Mesendoderm (in vitro differentiated cells): ENCODE results near the gene CGNL1.
A peak's percentile ranks its signal among the peaks of the same experiment; 100 is the strongest.

Source experiments
- DNase-seq: peaks from one replicate; pipeline ENCODE4 v3.0.0; 2013
- H2AK5ac ChIP-seq: 2 replicates; pipeline ENCODE4 v1.6.1; 2013; ENCODE audit warnings: low read length, inconsistent platforms
- H2BK120ac ChIP-seq: 2 replicates; pipeline ENCODE4 v1.6.1; 2013; ENCODE audit warnings: low read depth, mild to moderate bottlenecking, low read length, moderate library complexity, mixed read lengths
- H2BK15ac ChIP-seq: replicated peaks from 2 replicates; pipeline ENCODE4 v1.6.1; 2013; ENCODE audit warnings: low read depth, mild to moderate bottlenecking, moderate library complexity
- H2BK5ac ChIP-seq: 2 replicates; pipeline ENCODE4 v1.6.1; 2013; ENCODE audit warnings: low read length, inconsistent platforms
- H3K18ac ChIP-seq: 2 replicates; pipeline ENCODE4 v1.6.1; 2013; ENCODE audit warnings: mild to moderate bottlenecking, low read length, mixed read lengths
- H3K23ac ChIP-seq: one replicate; pipeline ENCODE4 v1.6.1; 2013; ENCODE audit warnings: low read length
- H3K27ac ChIP-seq: 2 replicates; pipeline ENCODE4 v1.5.1; 2013; ENCODE audit warnings: low read depth, mild to moderate bottlenecking, inconsistent platforms, low read length, moderate library complexity
- H3K27me3 ChIP-seq: 2 replicates; pipeline ENCODE4 v1.6.1; 2013; ENCODE audit warnings: low read length, control low read depth, mild to moderate bottlenecking, inconsistent platforms; ENCODE audit not compliant: insufficient read depth, poor library complexity
- H3K36me3 ChIP-seq: 2 replicates; pipeline ENCODE4 v1.6.1; 2013; ENCODE audit warnings: low read length, inconsistent platforms; ENCODE audit not compliant: control insufficient read depth, insufficient read depth
- H3K4ac ChIP-seq: one replicate; pipeline ENCODE4 v1.6.1; 2013; ENCODE audit warnings: low read depth, mild to moderate bottlenecking, low read length, moderate library complexity
- H3K4me1 ChIP-seq: 2 replicates; pipeline ENCODE4 v1.6.1; 2013; ENCODE audit warnings: low read depth, low read length, inconsistent platforms; ENCODE audit not compliant: control insufficient read depth
- H3K4me2 ChIP-seq: 2 replicates; pipeline ENCODE4 v1.6.1; 2013; ENCODE audit warnings: low read length
- H3K4me3 ChIP-seq: 2 replicates; pipeline ENCODE4 v1.5.1; 2013; ENCODE audit warnings: mild to moderate bottlenecking, low read length
- H3K56ac ChIP-seq: one replicate; pipeline ENCODE4 v1.6.1; 2013; ENCODE audit warnings: low read length
- H3K79me1 ChIP-seq: 2 replicates; pipeline ENCODE4 v1.6.1; 2013; ENCODE audit warnings: low read length, inconsistent platforms
- H3K79me2 ChIP-seq: 2 replicates; pipeline ENCODE4 v1.6.1; 2013; ENCODE audit warnings: mild to moderate bottlenecking, low read length; ENCODE audit not compliant: control insufficient read depth, insufficient read depth
- H3K9ac ChIP-seq: 2 replicates; pipeline ENCODE4 v1.6.1; 2013; ENCODE audit warnings: low read length, inconsistent platforms
- H4K5ac ChIP-seq: one replicate; pipeline ENCODE4 v1.6.1; 2013; ENCODE audit warnings: low read length
- H4K8ac ChIP-seq: one replicate; pipeline ENCODE4 v1.6.1; 2013; ENCODE audit warnings: low read depth, mild to moderate bottlenecking, control low read depth, low read length, moderate library complexity
- WGBS: extraction: QIAGEN DNeasy Blood & Tissue Kit; methylation state at CpG from one replicate; pipeline ENCODE4 v1.1.7; 2013; ENCODE audit warnings: low lambda C conversion rate, missing lambda C conversion rate; ENCODE audit not compliant: insufficient coverage; ENCODE audit errors: extremely low coverage; 5-methylcytosine and 5-hydroxymethylcytosine counted together

CGNL1 gene

DNA sequence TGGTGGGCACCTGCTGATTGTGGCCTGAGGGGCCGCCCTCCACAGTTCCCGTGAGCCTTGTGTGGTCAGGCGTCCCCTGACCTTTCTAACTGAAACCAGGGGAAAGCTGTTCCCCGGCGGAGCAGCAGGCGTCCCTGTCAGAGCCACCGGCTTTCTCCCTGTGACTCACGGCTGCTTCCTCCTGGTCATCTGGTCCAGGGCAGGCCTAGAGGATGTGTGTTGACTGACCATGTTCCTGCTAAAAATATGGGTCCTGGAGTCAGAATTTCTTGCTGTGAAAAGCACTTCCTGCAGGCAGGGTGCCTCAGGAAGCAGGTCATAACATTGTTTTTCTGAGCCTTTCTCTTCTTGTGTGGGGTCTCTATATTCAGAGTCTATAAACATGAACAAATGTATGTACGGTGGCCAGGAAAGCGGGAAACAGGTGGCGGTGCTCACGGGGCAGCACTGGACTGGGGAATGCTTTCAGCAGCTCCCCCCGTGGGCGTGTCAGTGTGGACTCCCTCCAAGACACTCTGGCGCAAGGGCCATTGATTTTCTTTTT lies 38.4 kb upstream of the CGNL1 start:
- Histone ChIP-seq H3K23ac (peak overlapping the region; percentile 57), H3K9ac (no peak overlapping the region), H4K8ac (no peak overlapping the region), H3K79me2 (no peaks in the 10 kb centered on the region), H2BK5ac (no peak overlapping the region), H3K56ac (no peak overlapping the region), H3K4me2 (no peak overlapping the region), H3K27me3 (no peaks in the 10 kb centered on the region), H3K4me3 (no peak overlapping the region), H3K79me1 (no peaks in the 10 kb centered on the region), H3K4ac (no peak overlapping the region), H2AK5ac (no peak overlapping the region), H3K4me1 (no peaks in the 10 kb centered on the region), H4K5ac (no peak overlapping the region), H2BK120ac (no peak overlapping the region), H3K36me3 (no peaks in the 10 kb centered on the region), H3K18ac (no peak overlapping the region), H3K27ac (no peak overlapping the region), H2BK15ac (no peak overlapping the region)
- no peak for DNase-seq
- WGBS = no CpG with 5 or more reads among the region's 15 CpGs

DNA sequence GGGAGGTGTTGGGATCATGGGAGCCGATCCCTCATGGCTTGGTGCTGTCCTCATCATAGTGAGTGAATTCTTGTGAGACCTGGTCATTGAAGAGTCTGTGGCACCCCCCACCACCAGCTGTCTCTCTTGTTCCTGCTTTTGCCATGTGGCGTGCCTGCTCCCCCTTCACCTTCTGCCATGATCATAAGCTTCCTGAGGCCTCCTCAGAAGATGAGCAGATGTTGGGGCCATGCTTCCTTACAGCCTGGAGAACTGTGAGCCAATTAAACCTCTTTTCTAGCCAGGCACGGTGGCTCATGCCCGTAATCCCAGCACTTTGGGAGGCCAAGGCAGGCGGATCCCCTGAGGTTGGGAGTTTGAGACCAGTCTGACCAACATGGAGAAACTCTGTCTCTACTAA lies 37.0 kb upstream of the CGNL1 start:
- Histone ChIP-seq H3K4me2 (no peak overlapping the region), H3K9ac (no peak overlapping the region), H2BK5ac (no peak overlapping the region), H4K8ac (no peak overlapping the region), H3K4ac (no peak overlapping the region), H3K27me3 (no peaks in the 10 kb centered on the region), H3K79me1 (no peaks in the 10 kb centered on the region), H3K27ac (no peak overlapping the region), H3K36me3 (no peaks in the 10 kb centered on the region), H3K4me3 (no peak overlapping the region), H3K23ac (no peak overlapping the region), H3K18ac (no peak overlapping the region), H2BK120ac (no peak overlapping the region), H3K79me2 (no peaks in the 10 kb centered on the region), H2BK15ac (no peak overlapping the region), H3K4me1 (no peaks in the 10 kb centered on the region), H4K5ac (no peak overlapping the region), H3K56ac (no peak overlapping the region), H2AK5ac (no peak overlapping the region)
- WGBS = no CpG with 5 or more reads among the region's 5 CpGs
- no peak for DNase-seq

DNA sequence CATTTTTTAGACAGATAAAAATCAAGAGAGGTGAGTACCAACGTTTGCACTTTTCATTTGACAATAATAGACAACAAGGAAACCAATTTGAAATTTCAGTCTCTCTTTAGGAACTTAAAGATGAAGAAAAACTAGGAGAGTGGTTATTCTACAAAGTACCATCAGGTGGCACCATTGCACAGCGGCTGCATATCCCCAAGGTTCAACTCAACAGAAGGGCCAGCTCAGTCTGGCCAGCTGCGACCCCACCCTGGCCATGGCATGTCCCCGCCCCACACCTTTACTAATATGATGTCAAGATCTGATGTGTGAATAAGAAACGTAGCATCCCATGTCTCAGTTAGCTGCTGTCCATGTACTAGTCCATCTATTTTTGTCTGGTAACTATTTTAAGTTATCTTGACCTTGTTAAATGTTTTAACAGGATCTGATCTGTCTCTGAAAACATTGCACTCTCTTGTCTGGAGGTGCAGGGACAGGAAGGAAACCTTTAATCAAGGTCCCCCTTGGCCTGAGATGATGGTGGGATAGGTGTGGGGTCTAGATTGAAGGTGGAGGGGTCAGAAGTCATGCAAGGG lies 35.5 kb upstream of the CGNL1 start:
- Histone ChIP-seq H2BK15ac (no peak overlapping the region), H3K4me1 (no peaks in the 10 kb centered on the region), H3K27me3 (no peaks in the 10 kb centered on the region), H2BK120ac (no peak overlapping the region), H3K4me2 (no peak overlapping the region), H3K4me3 (no peak overlapping the region), H3K18ac (no peak overlapping the region), H2AK5ac (no peak overlapping the region), H3K79me2 (no peaks in the 10 kb centered on the region), H3K36me3 (no peaks in the 10 kb centered on the region), H3K79me1 (no peaks in the 10 kb centered on the region), H3K9ac (no peak overlapping the region), H4K8ac (no peak overlapping the region), H3K56ac (no peak overlapping the region), H4K5ac (no peak overlapping the region), H3K4ac (no peak overlapping the region), H2BK5ac (no peak overlapping the region), H3K27ac (no peak overlapping the region), H3K23ac (no peak overlapping the region)
- peak; percentile 71 for DNase-seq
- WGBS = no CpG with 5 or more reads among the region's 5 CpGs

DNA sequence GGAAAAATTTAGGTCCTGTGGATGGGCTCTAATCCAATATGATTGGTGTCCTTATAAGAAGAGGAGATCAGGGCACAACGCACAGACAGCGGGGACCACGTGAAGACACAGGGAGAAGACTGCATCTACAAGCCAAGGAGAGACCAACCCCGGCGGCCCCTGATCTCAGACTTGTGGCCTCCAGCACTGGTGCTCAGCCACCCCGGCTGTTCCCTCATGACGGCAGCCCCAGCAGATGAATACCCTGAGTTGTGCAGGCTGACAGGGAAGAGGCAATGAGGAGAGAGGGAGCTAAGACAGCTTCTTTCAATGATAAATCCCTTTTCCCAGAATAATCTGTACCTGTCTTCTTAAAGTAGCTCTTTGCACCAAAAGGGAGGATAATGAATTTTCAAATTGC lies 33.3 kb upstream of the CGNL1 start:
- no peak overlapping the region for H3K27ac ChIP-seq
- H3K79me1 ChIP-seq = no peaks in the 10 kb centered on the region
- peak overlapping the region; percentile 43 for H3K56ac ChIP-seq
- H3K18ac ChIP-seq = peak overlapping the region; percentile 21
- H3K4me3 ChIP-seq = no peak overlapping the region
- no peak overlapping the region for H2AK5ac ChIP-seq
- H3K27me3 ChIP-seq = no peaks in the 10 kb centered on the region
- H3K4me1 ChIP-seq = no peaks in the 10 kb centered on the region
- H2BK120ac ChIP-seq = no peak overlapping the region
- no peak overlapping the region for H3K4me2 ChIP-seq
- no CpG with 5 or more reads among the region's 7 CpGs for WGBS
- no peaks in the 10 kb centered on the region for H3K79me2 ChIP-seq
- no peak overlapping the region for H3K23ac ChIP-seq
- no peak overlapping the region for H3K9ac ChIP-seq
- H3K4ac ChIP-seq = no peak overlapping the region
- DNase-seq = no peak
- peak overlapping the region; percentile 14 for H2BK15ac ChIP-seq
- no peaks in the 10 kb centered on the region for H3K36me3 ChIP-seq
- no peak overlapping the region for H4K8ac ChIP-seq
- no peak overlapping the region for H4K5ac ChIP-seq
- H2BK5ac ChIP-seq = no peak overlapping the region

DNA sequence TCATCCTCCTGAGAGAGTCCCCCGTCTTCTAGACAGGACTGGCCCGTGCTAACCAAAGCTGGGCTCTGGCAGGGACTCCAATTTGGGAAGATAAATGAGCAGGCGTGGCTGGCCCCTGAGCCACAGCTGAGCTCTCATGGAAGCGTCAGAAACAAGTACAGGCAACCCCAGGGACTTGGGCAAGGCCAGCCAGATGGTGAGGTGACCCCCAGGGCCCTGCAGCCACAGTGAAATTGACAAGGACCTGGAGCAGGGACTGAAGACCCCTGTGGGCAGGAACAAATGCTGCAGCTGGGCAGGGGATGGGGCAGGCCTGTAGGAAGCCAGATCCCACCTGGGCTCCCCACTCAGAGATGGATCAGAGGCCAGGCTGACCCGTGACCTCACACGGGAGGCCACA lies 32.8 kb upstream of the CGNL1 start:
- H3K27me3 ChIP-seq = no peaks in the 10 kb centered on the region
- H3K23ac ChIP-seq = no peak overlapping the region
- no peak overlapping the region for H2BK15ac ChIP-seq
- H2AK5ac ChIP-seq = no peak overlapping the region
- DNase-seq = no peak
- no peak overlapping the region for H2BK5ac ChIP-seq
- no peaks in the 10 kb centered on the region for H3K79me2 ChIP-seq
- no peaks in the 10 kb centered on the region for H3K4me1 ChIP-seq
- no peak overlapping the region for H3K4me2 ChIP-seq
- peak overlapping the region; percentile 62 for H3K56ac ChIP-seq
- H3K4ac ChIP-seq = no peak overlapping the region
- H3K27ac ChIP-seq = no peak overlapping the region
- H2BK120ac ChIP-seq = no peak overlapping the region
- WGBS = no CpG with 5 or more reads among the region's 6 CpGs
- H3K4me3 ChIP-seq = no peak overlapping the region
- no peak overlapping the region for H4K5ac ChIP-seq
- H3K18ac ChIP-seq = peak overlapping the region; percentile 21
- H4K8ac ChIP-seq = no peak overlapping the region
- no peaks in the 10 kb centered on the region for H3K79me1 ChIP-seq
- no peaks in the 10 kb centered on the region for H3K36me3 ChIP-seq
- no peak overlapping the region for H3K9ac ChIP-seq

DNA sequence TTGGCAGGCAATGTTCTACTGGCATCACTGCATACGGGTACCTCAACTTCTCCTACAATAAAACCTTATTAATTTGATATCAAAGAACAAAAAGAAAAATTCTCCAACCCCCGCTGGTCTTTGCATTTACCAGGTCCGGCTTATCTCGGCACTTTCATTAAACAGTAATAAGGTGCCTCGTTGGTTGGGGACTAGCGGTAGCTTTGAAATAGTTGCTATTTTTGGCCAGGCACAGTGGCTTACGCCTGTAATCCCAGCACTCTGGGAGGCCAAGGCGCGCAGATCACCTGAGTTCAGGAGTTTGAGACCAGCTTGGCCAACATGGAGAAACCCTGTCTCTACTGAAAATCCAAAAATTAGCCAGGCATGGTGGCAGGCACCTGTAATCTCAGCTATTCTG lies 32.0 kb upstream of the CGNL1 start:
- Histone ChIP-seq H3K79me2 (no peaks in the 10 kb centered on the region), H3K9ac (no peak overlapping the region), H4K5ac (no peak overlapping the region), H4K8ac (no peak overlapping the region), H3K36me3 (no peaks in the 10 kb centered on the region), H3K79me1 (no peaks in the 10 kb centered on the region), H3K4me2 (no peak overlapping the region), H3K18ac (no peak overlapping the region), H3K27me3 (no peaks in the 10 kb centered on the region), H3K4ac (no peak overlapping the region), H3K4me1 (no peaks in the 10 kb centered on the region), H3K23ac (no peak overlapping the region), H2AK5ac (no peak overlapping the region), H2BK15ac (no peak overlapping the region), H3K56ac (no peak overlapping the region), H2BK120ac (no peak overlapping the region), H3K27ac (no peak overlapping the region), H2BK5ac (no peak overlapping the region), H3K4me3 (no peak overlapping the region)
- no CpG with 5 or more reads among the region's 9 CpGs for WGBS
- no peak for DNase-seq
